Pancreas (tissue), 10 donors: ENCODE measurements around the gene OR7G3. TPM values are rescaled to one million over a fixed set of nuclear protein-coding genes. Genes with fewer than 3 reads are reported as not detected.

Source experiments
- ATAC-seq, 4 donors: fragments of 200-7000 bp; cut with Tn5 transposase; one replicate each; pipeline versions ENCODE4 v1.8.0 to v1.9.1; 2020; ENCODE audit warnings: mild to moderate bottlenecking in 4 of 4, moderate library complexity in 4 of 4
- DNase-seq, 6 donors: peaks; one replicate each; pipeline ENCODE4 v3.0.0-alpha.2; 2020
- FAIRE-seq: peaks from 2 replicates; lab custom pipeline; 2012; peaks lifted over from hg19 to GRCh38; lab: Jason Lieb, UNC
- H3K27ac ChIP-seq, 4 donors: fragments of 200-600 bp; sonication (generic); 1 replicate in 3 of 4; 2 replicates in 1 of 4; pipeline versions ENCODE4 v1.5.0 to v1.8.0; 2020
- H3K27me3 ChIP-seq, 4 donors: fragments of 200-600 bp; one replicate each; pipeline ENCODE4 v1.8.0; 2021
- H3K36me3 ChIP-seq, 3 donors: fragments of 200-600 bp; sonication (generic) in 1 of 3; one replicate each; pipeline versions ENCODE4 v1.5.0 to v1.8.0; 2020 to 2021
- H3K4me1 ChIP-seq, 3 donors: fragments of 200-600 bp; one replicate each; pipeline ENCODE4 v1.8.0; 2021
- H3K4me3 ChIP-seq, 4 donors: fragments of 200-600 bp; sonication (generic) in 2 of 4; one replicate each; pipeline versions ENCODE4 v1.5.0 to v1.8.0; 2020 to 2021
- H3K9me3 ChIP-seq, 4 donors: fragments of 200-600 bp; one replicate each; pipeline ENCODE4 v1.8.0; 2021
- CTCF ChIP-seq, 4 donors: fragments of 200-600 bp; sonication (generic) in 3 of 4; IDR thresholded peaks; one replicate each; pipeline versions ENCODE4 v1.5.0 to v1.8.0; 2021; ENCODE audit warnings: antibody characterized with exemption in 4 of 4
- WGBS, 2 donors: extraction: QIAGEN DNeasy Blood & Tissue Kit; methylation state at CpG; one replicate each; pipeline ENCODE4 v1.1.7; 2013; 5-methylcytosine and 5-hydroxymethylcytosine counted together
- intact Hi-C, 3 donors: fragments of 100-400 bp; cut with DNase I; formaldehyde crosslinking; loops; one replicate each; pipeline versions ENCODE4 v1.11.1 to v1.14.2; 2022
- polyA plus RNA-seq, 2 donors: library from polyadenylated mRNA; stranded (reverse); fragments of 200-250 nt; gene quantifications; one replicate each; pipeline ENCODE4 v1.2.3, GENCODE V29; 2013
- total RNA-seq, 6 donors: library from RNA; stranded (reverse); fragmentation: NEBNext Ultra II Directional in 4 of 6; extraction: Animal tissue kit (Norgen Biotek cat#: 25700) in 4 of 6; gene quantifications; one replicate each; pipeline versions ENCODE4 v1.2.1 to v1.2.4, GENCODE V29; 2021 to 2023
- donor health status: healthy with polysubstance abuse.
- donor health status: DM: no; HTN: no; CAD: no; lungs with moderate emphysema.
- donor health status: DM: no; HTN: no; CAD: no.
- donor health status: control.
- donor health status: control.
- donor health status: Bipolar disorder and iron deficiency.
- donor health status: DM: yes; HTN: yes; CAD: no.
- donor health status: DM: no; HTN: no; CAD: no.
- donor health status: DM: no; HTN: no; CAD: no.
- donor health status: DM: yes; HTN: yes; CAD: no.

OR7G3 gene
- total RNA-seq (not detected), polyA plus RNA-seq (not detected)

GRCh38 chr19:9126900-9127405, at the start of gene OR7G3:
Gene OR7G3, minus strand, starts transcription at chr19:9126950. Its CDS starts 0 bp downstream, at chr19:9126950.
- H3K27me3 ChIP-seq: peaks cover 0 to 6% (median 0%) of the 10 kb centered on the region in 4 donors
- 35 to 36% methylated on average over 1 of the region's 1 CpG for whole genome bisulfite sequencing, 2 donors
- H3K9me3 ChIP-seq: no peaks in the 10 kb centered on the region
- ATAC-seq: no peak
- intact Hi-C loops: no loop called here
- no peak for TF ChIP-seq CTCF (IDR thresholded peaks at IDR 0.05)
- H3K4me1 ChIP-seq: no peaks in the 10 kb centered on the region
- no peak within 1 kb of the TSS for H3K27ac ChIP-seq
- no peaks in the 10 kb centered on the region for H3K36me3 ChIP-seq
- FAIRE-seq: no peak
- H3K4me3 ChIP-seq: no peak within 1 kb of the TSS
- DNase-seq: no peak

GRCh38 chr19:9175326-9175725, 48.6 kb upstream of the OR7G3 start:
- TF ChIP-seq CTCF (IDR thresholded peaks at IDR 0.05): no peak
- WGBS, 2 donors: 86 to 90% methylated on average over 5 of the region's 5 CpGs
- FAIRE-seq: no peak

GRCh38 chr19:9171393-9171991, 44.7 kb upstream of the OR7G3 start:
- peak in 1 of 4 donors; percentile 54 for ATAC-seq
- H3K27ac ChIP-seq: no peak overlapping the region
- FAIRE-seq: no peak
- no peak for TF ChIP-seq CTCF (IDR thresholded peaks at IDR 0.05)
- 83 to 90% methylated on average over 6 of the region's 6 CpGs for WGBS, 2 donors
- H3K36me3 ChIP-seq: no peaks in the 10 kb centered on the region
- H3K27me3 ChIP-seq: no peaks in the 10 kb centered on the region
- H3K4me1 ChIP-seq: no peaks in the 10 kb centered on the region
- no peak overlapping the region for H3K4me3 ChIP-seq
- intact Hi-C loops: no loop called here
- no peaks in the 10 kb centered on the region for H3K9me3 ChIP-seq
- no peak for DNase-seq

More at GRCh38 chr19:9175326-9175725, 48.6 kb upstream of the OR7G3 start:
- Histone ChIP-seq H3K36me3 (no peaks in the 10 kb centered on the region), H3K27ac (no peak overlapping the region), H3K4me1 (no peaks in the 10 kb centered on the region), H3K27me3 (no peaks in the 10 kb centered on the region), H3K4me3 (no peak overlapping the region), H3K9me3 (no peaks in the 10 kb centered on the region)
- no peak for DNase-seq
- intact Hi-C loops: no loop called here
- no peak for ATAC-seq

DNA sequence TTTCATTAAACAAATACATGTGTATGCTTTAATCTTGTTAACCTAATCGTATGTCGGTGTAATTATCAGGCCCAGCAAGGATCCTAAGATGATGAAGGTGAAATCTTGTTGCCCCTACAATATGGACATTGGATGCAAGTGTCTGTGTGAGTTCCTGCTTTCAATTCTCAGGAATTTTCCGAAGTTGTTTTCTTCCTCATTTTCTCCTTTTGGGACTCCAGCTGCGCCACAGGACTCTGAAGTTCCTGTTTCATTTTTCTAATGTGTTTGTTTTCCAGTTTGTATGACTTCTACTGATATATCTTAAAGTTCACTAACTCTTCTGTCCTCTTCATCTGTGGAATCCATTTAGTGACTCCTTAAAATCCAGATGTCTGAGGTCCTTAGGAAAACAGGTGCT, 40.1 kb upstream of the OR7G3 start:
- Histone ChIP-seq H3K4me1 (no peaks in the 10 kb centered on the region), H3K27me3 (no peaks in the 10 kb centered on the region), H3K27ac (no peak overlapping the region), H3K9me3 (no peaks in the 10 kb centered on the region), H3K4me3 (no peak overlapping the region), H3K36me3 (peaks cover 0 to 22% (median 8%) of the 10 kb centered on the region in 3 donors)
- no peak for ATAC-seq
- DNase-seq: no peak
- WGBS, 2 donors: 96 to 99% methylated on average over 4 of the region's 4 CpGs
- FAIRE-seq: no peak
- intact Hi-C loops: no loop called here
- TF ChIP-seq CTCF (IDR thresholded peaks at IDR 0.05): no peak

GRCh38 chr19:9165261-9165660, 38.5 kb upstream of the OR7G3 start:
- intact Hi-C loops: no loop called here
- no peaks in the 10 kb centered on the region for H3K27me3 ChIP-seq
- 95 to 98% methylated on average over 3 of the region's 3 CpGs for WGBS, 2 donors
- H3K36me3 ChIP-seq: peaks cover 0 to 38% (median 24%) of the 10 kb centered on the region in 3 donors
- FAIRE-seq (no peak), DNase-seq (no peak), ATAC-seq (no peak)
- TF ChIP-seq CTCF (IDR thresholded peaks at IDR 0.05): no peak
- no peaks in the 10 kb centered on the region for H3K9me3 ChIP-seq
- no peak overlapping the region for H3K27ac ChIP-seq
- no peaks in the 10 kb centered on the region for H3K4me1 ChIP-seq
- H3K4me3 ChIP-seq: no peak overlapping the region
